Ishikawa (cell line): ENCODE measurements around the gene ACAD8.

Experiments used
- CEBPB ChIP-seq: IDR thresholded peaks from 2 replicates; pipeline ENCODE4 v1.6.1; 2012
- EGR1 ChIP-seq: IDR thresholded peaks from 2 replicates; pipeline ENCODE4 v1.6.1; 2012
- EP300 ChIP-seq: IDR thresholded peaks from 2 replicates; pipeline ENCODE4 v1.6.1; 2012; ENCODE audit warnings: borderline replicate concordance
- FOXM1 ChIP-seq: IDR thresholded peaks from 2 replicates; pipeline ENCODE4 v1.6.1; 2012; ENCODE audit warnings: low read depth, borderline replicate concordance
- RAD21 ChIP-seq: IDR thresholded peaks from 2 replicates; pipeline ENCODE4 v1.6.1; 2012; ENCODE audit warnings: low read depth
- TAF1 ChIP-seq: IDR thresholded peaks from 2 replicates; pipeline ENCODE4 v1.6.1; 2012; ENCODE audit warnings: low read depth, mild to moderate bottlenecking
- TEAD4 ChIP-seq: IDR thresholded peaks from 2 replicates; pipeline ENCODE4 v1.6.1; 2012
- YY1 ChIP-seq: IDR thresholded peaks from 2 replicates; pipeline ENCODE4 v1.6.1; 2012; ENCODE audit warnings: low read depth
- TF ChIP-seq, protein P1 (sequence below): IDR thresholded peaks from 2 replicates; pipeline ENCODE4 v1.6.1; 2012; ENCODE audit warnings: low read depth, mild to moderate bottlenecking
- TF ChIP-seq, protein P2 (sequence below): IDR thresholded peaks from 2 replicates; pipeline ENCODE4 v1.6.1; 2012

DNA sequence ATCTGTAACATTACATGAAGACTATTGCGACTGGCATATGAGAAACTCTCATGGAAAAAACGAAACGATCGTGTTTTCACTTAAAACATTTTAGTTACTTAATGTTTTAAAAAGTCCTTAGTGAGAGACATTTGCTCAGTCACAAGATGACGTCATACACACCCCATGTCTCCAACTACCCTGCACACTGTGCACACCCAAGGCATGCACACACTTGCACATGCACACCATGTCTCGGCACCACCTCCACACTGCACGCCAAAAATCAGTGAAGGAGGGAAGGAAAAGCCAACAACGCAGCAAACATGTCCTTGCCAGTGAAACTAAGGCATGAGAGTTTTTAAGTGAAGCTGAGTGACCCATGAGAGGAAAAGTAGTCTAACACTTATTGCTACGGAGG lies 47.6 kb upstream of the ACAD8 start:
- no peak for TF ChIP-seq FOXM1
- TF ChIP-seq, protein P1, sequence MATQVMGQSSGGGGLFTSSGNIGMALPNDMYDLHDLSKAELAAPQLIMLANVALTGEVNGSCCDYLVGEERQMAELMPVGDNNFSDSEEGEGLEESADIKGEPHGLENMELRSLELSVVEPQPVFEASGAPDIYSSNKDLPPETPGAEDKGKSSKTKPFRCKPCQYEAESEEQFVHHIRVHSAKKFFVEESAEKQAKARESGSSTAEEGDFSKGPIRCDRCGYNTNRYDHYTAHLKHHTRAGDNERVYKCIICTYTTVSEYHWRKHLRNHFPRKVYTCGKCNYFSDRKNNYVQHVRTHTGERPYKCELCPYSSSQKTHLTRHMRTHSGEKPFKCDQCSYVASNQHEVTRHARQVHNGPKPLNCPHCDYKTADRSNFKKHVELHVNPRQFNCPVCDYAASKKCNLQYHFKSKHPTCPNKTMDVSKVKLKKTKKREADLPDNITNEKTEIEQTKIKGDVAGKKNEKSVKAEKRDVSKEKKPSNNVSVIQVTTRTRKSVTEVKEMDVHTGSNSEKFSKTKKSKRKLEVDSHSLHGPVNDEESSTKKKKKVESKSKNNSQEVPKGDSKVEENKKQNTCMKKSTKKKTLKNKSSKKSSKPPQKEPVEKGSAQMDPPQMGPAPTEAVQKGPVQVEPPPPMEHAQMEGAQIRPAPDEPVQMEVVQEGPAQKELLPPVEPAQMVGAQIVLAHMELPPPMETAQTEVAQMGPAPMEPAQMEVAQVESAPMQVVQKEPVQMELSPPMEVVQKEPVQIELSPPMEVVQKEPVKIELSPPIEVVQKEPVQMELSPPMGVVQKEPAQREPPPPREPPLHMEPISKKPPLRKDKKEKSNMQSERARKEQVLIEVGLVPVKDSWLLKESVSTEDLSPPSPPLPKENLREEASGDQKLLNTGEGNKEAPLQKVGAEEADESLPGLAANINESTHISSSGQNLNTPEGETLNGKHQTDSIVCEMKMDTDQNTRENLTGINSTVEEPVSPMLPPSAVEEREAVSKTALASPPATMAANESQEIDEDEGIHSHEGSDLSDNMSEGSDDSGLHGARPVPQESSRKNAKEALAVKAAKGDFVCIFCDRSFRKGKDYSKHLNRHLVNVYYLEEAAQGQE, result no peak
- no peak for TF ChIP-seq TEAD4
- no peak for TF ChIP-seq EP300
- TF ChIP-seq TAF1, result no peak
- no peak for TF ChIP-seq CEBPB
- TF ChIP-seq, protein P2, sequence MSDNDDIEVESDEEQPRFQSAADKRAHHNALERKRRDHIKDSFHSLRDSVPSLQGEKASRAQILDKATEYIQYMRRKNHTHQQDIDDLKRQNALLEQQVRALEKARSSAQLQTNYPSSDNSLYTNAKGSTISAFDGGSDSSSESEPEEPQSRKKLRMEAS, result no peak
- TF ChIP-seq YY1, result no peak
- no peak for TF ChIP-seq EGR1
- TF ChIP-seq RAD21, result no peak
